VCaP (cell line): Measurements from ENCODE around the gene ZNF732.
A peak's percentile ranks its signal among the peaks of the same experiment; 100 is the strongest.

Experiments used
- H3K27ac ChIP-seq: fragments of 450-650 bp; 2 replicates; pipeline ENCODE4 v1.5.1; 2017
- TF ChIP-seq, protein P1 (sequence below): fragments of 450-650 bp; conservative IDR thresholded peaks from 2 replicates; pipeline ENCODE4 v1.5.1; 2017; ENCODE audit warnings: mild to moderate bottlenecking, moderate library complexity

Gene ZNF732

DNA sequence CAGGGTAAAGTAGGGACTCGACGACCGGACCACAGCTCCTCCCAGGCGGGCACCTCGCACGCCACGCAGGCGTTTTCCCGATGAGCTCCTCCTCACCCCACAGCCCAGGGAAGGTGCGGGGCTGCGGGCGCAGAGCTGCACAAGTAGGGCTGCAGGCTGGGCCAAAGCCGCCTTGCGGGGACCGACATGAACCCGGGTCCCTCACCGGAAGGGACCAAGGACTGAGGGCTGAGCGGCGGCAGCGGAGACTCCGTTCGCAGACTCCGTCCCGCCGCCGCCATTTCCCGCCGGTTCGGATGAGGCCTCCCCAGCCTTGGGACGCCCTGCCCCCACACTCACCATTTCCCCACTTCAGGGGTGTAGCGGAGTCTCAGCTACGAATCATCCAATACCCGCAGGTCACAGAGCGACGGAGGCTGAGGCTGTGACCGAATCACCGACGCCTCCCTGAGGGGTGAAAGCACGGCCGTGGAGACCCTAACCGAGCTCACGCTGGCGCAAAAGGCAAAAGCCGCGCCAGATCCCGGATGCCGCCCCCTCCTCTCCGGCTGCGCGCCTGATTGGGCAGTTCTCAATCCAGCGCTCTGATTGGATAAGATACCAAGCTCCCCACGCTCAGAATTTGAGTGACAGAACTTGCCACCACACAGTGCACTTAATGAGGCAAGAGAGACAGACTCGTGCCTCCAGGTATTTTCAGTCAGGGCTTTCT is at the start of gene ZNF732:
TSS of gene ZNF732 (minus strand) at position 506 of the 712 bp plus-strand sequence. CDS start at position 342, 164 bp downstream.
- H3K27ac ChIP-seq = no peak within 1 kb of the TSS
- TF ChIP-seq, protein P1, sequence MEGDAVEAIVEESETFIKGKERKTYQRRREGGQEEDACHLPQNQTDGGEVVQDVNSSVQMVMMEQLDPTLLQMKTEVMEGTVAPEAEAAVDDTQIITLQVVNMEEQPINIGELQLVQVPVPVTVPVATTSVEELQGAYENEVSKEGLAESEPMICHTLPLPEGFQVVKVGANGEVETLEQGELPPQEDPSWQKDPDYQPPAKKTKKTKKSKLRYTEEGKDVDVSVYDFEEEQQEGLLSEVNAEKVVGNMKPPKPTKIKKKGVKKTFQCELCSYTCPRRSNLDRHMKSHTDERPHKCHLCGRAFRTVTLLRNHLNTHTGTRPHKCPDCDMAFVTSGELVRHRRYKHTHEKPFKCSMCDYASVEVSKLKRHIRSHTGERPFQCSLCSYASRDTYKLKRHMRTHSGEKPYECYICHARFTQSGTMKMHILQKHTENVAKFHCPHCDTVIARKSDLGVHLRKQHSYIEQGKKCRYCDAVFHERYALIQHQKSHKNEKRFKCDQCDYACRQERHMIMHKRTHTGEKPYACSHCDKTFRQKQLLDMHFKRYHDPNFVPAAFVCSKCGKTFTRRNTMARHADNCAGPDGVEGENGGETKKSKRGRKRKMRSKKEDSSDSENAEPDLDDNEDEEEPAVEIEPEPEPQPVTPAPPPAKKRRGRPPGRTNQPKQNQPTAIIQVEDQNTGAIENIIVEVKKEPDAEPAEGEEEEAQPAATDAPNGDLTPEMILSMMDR = no peak

DNA sequence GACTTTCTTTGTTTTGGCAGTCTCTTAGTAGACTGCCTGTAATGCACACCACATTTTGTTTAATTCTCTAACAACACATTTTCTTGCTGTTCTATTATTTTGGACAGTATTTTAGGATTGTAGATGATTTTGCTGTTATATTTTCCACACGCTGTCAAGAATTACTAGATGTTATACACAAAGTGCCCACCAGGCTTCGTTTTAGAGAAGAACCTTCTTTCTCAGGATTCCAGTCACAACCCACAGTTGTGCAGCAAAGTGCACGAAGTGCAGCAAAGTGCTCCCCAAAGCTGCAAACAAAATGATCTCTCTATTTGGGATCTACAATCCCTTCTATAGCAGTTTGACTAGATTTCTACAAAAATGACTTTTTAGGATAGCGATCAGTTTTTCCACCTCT is 34.7 kb upstream of the ZNF732 start:
- no peak overlapping the region for H3K27ac ChIP-seq
- TF ChIP-seq, protein P1 = peak; percentile 34; the same call in 1 of the 2 replicates

DNA sequence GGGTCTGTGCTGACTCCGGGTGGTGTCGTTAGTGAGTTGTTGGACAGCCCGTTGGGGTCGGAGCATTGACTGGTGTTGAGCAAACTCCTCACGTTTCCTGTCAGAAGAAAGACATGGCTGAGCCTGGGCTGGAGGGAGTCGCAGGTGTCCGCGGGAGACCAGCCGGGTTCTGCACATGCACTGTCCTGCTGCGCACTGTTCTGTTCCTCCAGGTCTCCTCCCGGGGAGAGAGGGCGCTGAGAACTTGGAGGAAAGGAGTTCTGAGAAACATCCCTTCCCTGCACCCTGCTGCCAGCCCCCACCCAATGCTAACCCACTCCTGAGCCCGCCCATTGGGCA is 33.5 kb upstream of the ZNF732 start:
- TF ChIP-seq, protein P1 = no peak
- H3K27ac ChIP-seq = peak overlapping the region; percentile 91

DNA sequence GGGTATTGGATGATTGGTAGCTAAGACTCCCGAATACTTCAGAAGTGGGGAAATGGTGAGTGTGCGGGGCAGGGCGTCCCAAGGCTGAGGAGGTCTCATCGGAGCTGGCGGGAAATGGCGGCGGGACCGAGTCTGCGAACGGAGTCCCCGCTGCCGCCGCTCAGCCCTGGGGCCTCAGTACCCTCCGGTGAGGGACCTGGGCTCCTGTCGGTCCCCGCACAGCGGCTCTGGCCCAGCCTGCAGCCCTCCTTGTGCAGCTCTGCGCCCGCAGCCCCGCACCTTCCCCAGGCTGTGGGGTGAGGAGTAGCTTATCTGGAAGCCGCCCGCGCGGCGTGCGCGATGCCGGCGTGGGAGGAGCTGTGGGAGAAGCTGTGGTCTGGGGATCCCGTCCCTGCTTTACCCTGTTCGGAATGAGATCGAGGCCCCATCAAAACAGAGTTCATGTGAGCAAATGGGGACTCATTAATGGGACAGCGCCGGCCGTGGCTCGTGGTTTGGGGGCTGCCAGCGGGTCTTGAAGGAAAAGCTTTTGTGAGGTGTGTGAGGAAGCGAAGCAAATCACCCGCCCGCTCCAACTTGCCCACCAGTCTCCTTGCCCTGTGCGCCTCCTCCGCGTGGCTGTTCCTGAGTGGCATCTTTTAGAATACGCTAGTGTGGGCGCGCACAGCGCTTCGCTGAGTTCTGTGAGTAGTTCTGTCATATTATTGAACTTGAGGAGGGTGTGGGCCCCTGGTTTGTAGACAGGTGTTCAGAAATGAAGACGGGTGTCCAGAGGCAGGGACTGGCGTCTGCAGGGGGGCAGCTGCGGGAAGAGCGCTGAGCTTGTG is 32.9 kb upstream of the ZNF732 start:
- H3K27ac ChIP-seq = peak overlapping the region; percentile 91
- TF ChIP-seq, protein P1 = no peak

DNA sequence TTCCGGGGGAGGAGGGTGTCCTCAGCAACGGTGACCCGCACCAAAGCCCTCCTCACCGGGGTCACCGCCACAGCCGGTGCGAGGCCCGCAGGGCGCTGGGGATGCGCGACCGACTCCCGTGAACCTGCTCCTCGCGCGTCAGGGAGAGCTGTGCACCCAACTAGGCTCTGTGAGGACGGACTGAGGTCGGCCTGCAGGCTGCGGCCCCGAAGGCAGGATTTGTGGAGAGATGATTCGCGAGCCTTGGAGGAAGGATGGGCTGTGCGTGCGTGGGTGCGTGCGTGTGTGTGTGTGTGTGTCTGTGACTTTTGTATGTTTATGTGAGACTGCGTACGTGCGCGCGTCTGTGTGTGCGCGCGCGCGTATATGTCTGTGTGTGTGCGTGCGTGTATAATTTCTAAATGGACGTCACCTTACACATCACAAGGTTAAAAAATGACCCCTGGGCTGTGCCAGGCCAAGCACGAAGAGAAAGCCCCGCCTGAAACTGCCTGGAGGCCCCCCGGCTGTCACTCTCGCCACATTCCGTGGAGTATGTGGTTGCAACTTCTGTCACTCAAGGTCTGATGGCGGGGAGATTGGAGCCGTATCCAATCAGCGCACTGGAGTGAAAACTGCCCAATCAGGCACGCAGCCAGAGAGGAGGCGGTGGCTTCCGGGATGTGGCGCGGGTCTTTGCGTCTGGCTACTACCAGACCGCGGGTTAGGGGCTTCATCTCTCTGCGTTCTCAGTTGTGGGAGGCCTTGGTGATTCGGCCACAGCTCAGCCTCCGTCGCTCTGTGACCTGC is 32.1 kb upstream of the ZNF732 start, which contains the start of gene ZNF141:
TSS of gene ZNF141 (plus strand) at position 672 of the 789 bp plus-strand sequence. CDS start 170 bp downstream, outside the sequence.
- peak within 1 kb of the TSS; percentile 91 for H3K27ac ChIP-seq
- TF ChIP-seq, protein P1 = no peak

DNA sequence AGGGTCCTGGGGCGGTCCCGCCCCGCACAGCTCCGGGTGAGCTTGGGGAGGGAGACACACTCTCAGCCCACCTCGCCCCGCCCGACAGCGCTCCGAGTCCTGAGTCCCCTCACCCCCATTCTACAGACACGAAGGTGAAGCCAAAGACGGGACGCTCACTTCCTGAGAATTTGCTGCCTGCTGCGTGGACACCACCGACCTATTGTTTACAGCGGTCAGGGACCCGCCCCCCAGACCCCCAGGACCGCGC is 31.5 kb upstream of the ZNF732 start:
- TF ChIP-seq, protein P1 = no peak
- H3K27ac ChIP-seq = peak overlapping the region; percentile 91
